Hematopoietic multipotent progenitor cell treated with erythropoietin and hydrocortisone succinate and interleukin-3 and kit ligand, for 4 days (in vitro differentiated cells): ENCODE data around the gene EDIL3.

Experiments used
- DNase-seq: peaks from one replicate; pipeline ENCODE4 v3.0.0-alpha.2; 2015

The EDIL3 gene

GRCh38 chr5:84384604-84385575, at the start of gene EDIL3:
Gene EDIL3 (minus strand): TSS chr5:84384880. CDS start chr5:84384374, 506 bp downstream.
- DNase-seq, result peak; percentile 52

GRCh38 chr5:84433461-84433860, 48.8 kb upstream of the EDIL3 start:
- no peak for DNase-seq

GRCh38 chr5:84430863-84431663, 46.4 kb upstream of the EDIL3 start:
- DNase-seq, result peak; percentile 4

- no peak for DNase-seq
These were observed 45.4 kb upstream of the EDIL3 start for GRCh38 chr5:84430079-84430478.

- no peak for DNase-seq
These were observed 40.7 kb upstream of the EDIL3 start for GRCh38 chr5:84425365-84425881.

GRCh38 chr5:84419742-84420141, 35.1 kb upstream of the EDIL3 start:
- DNase-seq, result no peak

- DNase-seq, result no peak
These were observed 27.3 kb upstream of the EDIL3 start for GRCh38 chr5:84411832-84412605.

- no peak for DNase-seq
These were observed 21.4 kb upstream of the EDIL3 start for GRCh38 chr5:84406111-84406510.

- no peak for DNase-seq
These were observed 19.1 kb upstream of the EDIL3 start for GRCh38 chr5:84403773-84404172.

- DNase-seq, result no peak
These were observed 12.7 kb upstream of the EDIL3 start for GRCh38 chr5:84397385-84397784.

GRCh38 chr5:84393969-84394368, 9.3 kb upstream of the EDIL3 start:
- no peak for DNase-seq

- no peak for DNase-seq
These were observed 8.2 kb upstream of the EDIL3 start for GRCh38 chr5:84392836-84393235.

GRCh38 chr5:84385705-84386104, 1.0 kb upstream of the EDIL3 start:
- no peak for DNase-seq

- peak; percentile 30 for DNase-seq
These were observed 670 bp downstream of the EDIL3 start for GRCh38 chr5:84383816-84384603.

- DNase-seq, result no peak
These were observed 1.3 kb downstream of the EDIL3 start for GRCh38 chr5:84383296-84383815.

GRCh38 chr5:84382363-84383295, 2.1 kb downstream of the EDIL3 start:
- DNase-seq, result peak; percentile 65

- peak; percentile 33 for DNase-seq
These were observed 2.9 kb downstream of the EDIL3 start for GRCh38 chr5:84381502-84382362.

GRCh38 chr5:84379749-84380148, 4.9 kb downstream of the EDIL3 start:
- no peak for DNase-seq

- no peak for DNase-seq
These were observed 5.7 kb downstream of the EDIL3 start for GRCh38 chr5:84378961-84379360.
